Suprapubic skin (tissue), 3 donors: Measurements from ENCODE around the gene TPRKB.

ENCODE experiments used
- POLR2AphosphoS5 ChIP-seq, 3 donors: sonication (generic); formaldehyde crosslinking; IDR thresholded peaks; one replicate each; pipeline ENCODE4 v1.6.1; 2017; ENCODE audit warnings: antibody characterized with exemption in 3 of 3
- TF ChIP-seq, protein P1 (sequence below), 2 donors: fragments of 200-600 bp in 1 of 2; fragments of 450-650 bp in 1 of 2; sonication (generic) in 1 of 2; IDR thresholded peaks; one replicate each; pipeline ENCODE4 v1.5.1; 2016 to 2019; ENCODE audit warnings: antibody characterized with exemption in 2 of 2, mild to moderate bottlenecking in 1 of 2, moderate library complexity in 1 of 2

DNA sequence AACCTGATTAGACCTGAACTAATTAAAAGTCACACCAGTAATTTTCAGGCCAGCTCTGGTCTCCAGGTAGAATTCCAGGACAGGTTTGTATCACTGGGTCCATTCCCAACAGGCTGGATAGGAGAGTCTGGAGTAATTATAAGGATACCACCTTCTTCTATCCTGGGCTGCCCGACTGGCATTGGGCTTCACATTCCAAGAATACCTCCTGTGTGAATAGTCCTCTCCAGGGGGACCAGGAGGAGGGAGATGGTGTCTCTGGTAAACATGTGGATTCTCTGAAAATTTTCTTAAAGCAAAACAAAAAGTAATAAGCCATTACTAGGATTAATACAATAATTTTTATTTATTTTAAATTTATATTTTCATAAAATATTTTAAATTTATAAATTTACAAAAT, 25.4 kb upstream of the TPRKB start:
- TF ChIP-seq, protein P1, sequence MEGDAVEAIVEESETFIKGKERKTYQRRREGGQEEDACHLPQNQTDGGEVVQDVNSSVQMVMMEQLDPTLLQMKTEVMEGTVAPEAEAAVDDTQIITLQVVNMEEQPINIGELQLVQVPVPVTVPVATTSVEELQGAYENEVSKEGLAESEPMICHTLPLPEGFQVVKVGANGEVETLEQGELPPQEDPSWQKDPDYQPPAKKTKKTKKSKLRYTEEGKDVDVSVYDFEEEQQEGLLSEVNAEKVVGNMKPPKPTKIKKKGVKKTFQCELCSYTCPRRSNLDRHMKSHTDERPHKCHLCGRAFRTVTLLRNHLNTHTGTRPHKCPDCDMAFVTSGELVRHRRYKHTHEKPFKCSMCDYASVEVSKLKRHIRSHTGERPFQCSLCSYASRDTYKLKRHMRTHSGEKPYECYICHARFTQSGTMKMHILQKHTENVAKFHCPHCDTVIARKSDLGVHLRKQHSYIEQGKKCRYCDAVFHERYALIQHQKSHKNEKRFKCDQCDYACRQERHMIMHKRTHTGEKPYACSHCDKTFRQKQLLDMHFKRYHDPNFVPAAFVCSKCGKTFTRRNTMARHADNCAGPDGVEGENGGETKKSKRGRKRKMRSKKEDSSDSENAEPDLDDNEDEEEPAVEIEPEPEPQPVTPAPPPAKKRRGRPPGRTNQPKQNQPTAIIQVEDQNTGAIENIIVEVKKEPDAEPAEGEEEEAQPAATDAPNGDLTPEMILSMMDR (IDR thresholded peaks at IDR 0.05): no peak
- no peak for TF ChIP-seq POLR2AphosphoS5 (IDR thresholded peaks at IDR 0.05)
